Measurements from ENCODE around the gene GOLIM4. TPM values are rescaled to one million over a fixed set of nuclear protein-coding genes. Genes with fewer than 3 reads are reported as not detected.

Gene GOLIM4
- total RNA-seq, 2 donors from 2014 or later, result 52.3 to 52.4 TPM

- no peak for ATAC-seq
- no peak for DNase-seq
- intact Hi-C loops (cut with DNase I), result no loop called here
These were observed 122.7 kb downstream of the GOLIM4 start for GRCh38 chr3:167973046-167973445.

GRCh38 chr3:167972502-167972901 lies 123.2 kb downstream of the GOLIM4 start:
- no peak for ATAC-seq
- DNase-seq, result no peak
- intact Hi-C loops (cut with DNase I), result no loop called here

GRCh38 chr3:167969548-167969947 lies 126.2 kb downstream of the GOLIM4 start:
- no peak for DNase-seq

GRCh38 chr3:167967257-167968036 lies 128.3 kb downstream of the GOLIM4 start:
- intact Hi-C loops (cut with DNase I), result no loop called here

More at GRCh38 chr3:167969548-167969947, 126.2 kb downstream of the GOLIM4 start:
- ATAC-seq, result no peak
- intact Hi-C loops (cut with DNase I), result no loop called here

More at GRCh38 chr3:167967257-167968036, 128.3 kb downstream of the GOLIM4 start:
- ATAC-seq (no peak), DNase-seq (no peak)
